Measurements from ENCODE around the gene NPAS3. TPM values are rescaled to one million over a fixed set of nuclear protein-coding genes. Genes with fewer than 3 reads are reported as not detected.

Gene NPAS3
- total RNA-seq, 2 experiments from 2014 or later, result not detected

- ChIA-PET CTCF (no interaction called here), POLR2A (no interaction called here)
- no peaks in the 10 kb centered on the region for H3K9me3 Mint-ChIP-seq
- H3K27ac Mint-ChIP-seq, result no peak overlapping the region
- no peak for DNase-seq
- H3K27me3 Mint-ChIP-seq, result peaks cover 1% of the 10 kb centered on the region
- H3K36me3 Mint-ChIP-seq, result no peaks in the 10 kb centered on the region
- intact Hi-C loops (cut with micrococcal nuclease), result no loop called here
- H3K4me3 Mint-ChIP-seq, result no peak overlapping the region
- no peaks in the 10 kb centered on the region for H3K4me1 Mint-ChIP-seq (ENCODE audit: low read depth)
These were observed 617.2 kb downstream of the NPAS3 start for GRCh38 chr14:33555710-33556350.

GRCh38 chr14:33556382-33557121 lies 617.9 kb downstream of the NPAS3 start:
- CTCF ChIA-PET, result no interaction called here
- POLR2A ChIA-PET, result no interaction called here
- Mint-ChIP-seq H3K4me1 (ENCODE audit: low read depth) (no peaks in the 10 kb centered on the region), H3K36me3 (no peaks in the 10 kb centered on the region), H3K27me3 (peaks cover 4% of the 10 kb centered on the region), H3K4me3 (no peak overlapping the region), H3K27ac (no peak overlapping the region), H3K9me3 (no peaks in the 10 kb centered on the region)
- DNase-seq, result no peak
- intact Hi-C loops (cut with micrococcal nuclease), result no loop called here

- Mint-ChIP-seq H3K4me1 (ENCODE audit: low read depth) (no peaks in the 10 kb centered on the region), H3K27me3 (peaks cover 3% of the 10 kb centered on the region), H3K4me3 (no peak overlapping the region), H3K9me3 (no peaks in the 10 kb centered on the region), H3K27ac (no peak overlapping the region), H3K36me3 (no peaks in the 10 kb centered on the region)
- POLR2A ChIA-PET, result no interaction called here
- intact Hi-C loops (cut with micrococcal nuclease), result no loop called here
- CTCF ChIA-PET, result no interaction called here
- no peak for DNase-seq
These were observed 622.2 kb downstream of the NPAS3 start for GRCh38 chr14:33560718-33561431.

GRCh38 chr14:33561488-33562175 lies 623.0 kb downstream of the NPAS3 start:
- intact Hi-C loops (cut with micrococcal nuclease), result no loop called here
- H3K27ac Mint-ChIP-seq, result no peak overlapping the region
- no peaks in the 10 kb centered on the region for H3K4me1 Mint-ChIP-seq (ENCODE audit: low read depth)
- DNase-seq, result no peak
- H3K27me3 Mint-ChIP-seq, result peaks cover 3% of the 10 kb centered on the region
- no peaks in the 10 kb centered on the region for H3K9me3 Mint-ChIP-seq
- no peaks in the 10 kb centered on the region for H3K36me3 Mint-ChIP-seq
- no peak overlapping the region for H3K4me3 Mint-ChIP-seq
- ChIA-PET POLR2A (no interaction called here), CTCF (no interaction called here)

- Mint-ChIP-seq H3K4me1 (ENCODE audit: low read depth) (no peaks in the 10 kb centered on the region), H3K27me3 (peaks cover 3% of the 10 kb centered on the region), H3K4me3 (no peak overlapping the region), H3K27ac (no peak overlapping the region), H3K36me3 (no peaks in the 10 kb centered on the region), H3K9me3 (no peaks in the 10 kb centered on the region)
- ChIA-PET POLR2A (no interaction called here), CTCF (no interaction called here)
- no peak for DNase-seq
- intact Hi-C loops (cut with micrococcal nuclease), result no loop called here
These were observed 624.7 kb downstream of the NPAS3 start for GRCh38 chr14:33563191-33563900.

GRCh38 chr14:33563901-33564197 lies 625.2 kb downstream of the NPAS3 start:
- DNase-seq, result no peak
- H3K9me3 Mint-ChIP-seq, result no peaks in the 10 kb centered on the region
- intact Hi-C loops (cut with micrococcal nuclease), result no loop called here
- H3K4me3 Mint-ChIP-seq, result no peak overlapping the region
- peaks cover 3% of the 10 kb centered on the region for H3K27me3 Mint-ChIP-seq
- no peak overlapping the region for H3K27ac Mint-ChIP-seq
- no peaks in the 10 kb centered on the region for H3K4me1 Mint-ChIP-seq (ENCODE audit: low read depth)
- ChIA-PET CTCF (no interaction called here), POLR2A (no interaction called here)
- no peaks in the 10 kb centered on the region for H3K36me3 Mint-ChIP-seq

- CTCF ChIA-PET, result no interaction called here
These were observed 626.3 kb downstream of the NPAS3 start for GRCh38 chr14:33564774-33565630.

GRCh38 chr14:33566082-33566481 lies 627.4 kb downstream of the NPAS3 start:
- H3K9me3 Mint-ChIP-seq, result no peaks in the 10 kb centered on the region
- ChIA-PET POLR2A (no interaction called here), CTCF (no interaction called here)
- H3K27me3 Mint-ChIP-seq, result peaks cover under 1% of the 10 kb centered on the region
- H3K27ac Mint-ChIP-seq, result no peak overlapping the region
- intact Hi-C loops (cut with micrococcal nuclease), result no loop called here
- no peak for DNase-seq
- H3K36me3 Mint-ChIP-seq, result no peaks in the 10 kb centered on the region
- no peaks in the 10 kb centered on the region for H3K4me1 Mint-ChIP-seq (ENCODE audit: low read depth)
- H3K4me3 Mint-ChIP-seq, result no peak overlapping the region

More at GRCh38 chr14:33564774-33565630, 626.3 kb downstream of the NPAS3 start:
- no peaks in the 10 kb centered on the region for H3K4me1 Mint-ChIP-seq (ENCODE audit: low read depth)
- H3K9me3 Mint-ChIP-seq, result no peaks in the 10 kb centered on the region
- DNase-seq, result no peak
- POLR2A ChIA-PET, result no interaction called here
- H3K36me3 Mint-ChIP-seq, result no peaks in the 10 kb centered on the region
- intact Hi-C loops (cut with micrococcal nuclease), result no loop called here
- no peak overlapping the region for H3K27ac Mint-ChIP-seq
- H3K4me3 Mint-ChIP-seq, result no peak overlapping the region
- H3K27me3 Mint-ChIP-seq, result peaks cover 3% of the 10 kb centered on the region

- DNase-seq, result no peak
- ChIA-PET CTCF (no interaction called here), POLR2A (no interaction called here)
- no peaks in the 10 kb centered on the region for H3K4me1 Mint-ChIP-seq (ENCODE audit: low read depth)
- H3K36me3 Mint-ChIP-seq, result no peaks in the 10 kb centered on the region
- H3K27ac Mint-ChIP-seq, result no peak overlapping the region
- H3K27me3 Mint-ChIP-seq, result no peaks in the 10 kb centered on the region
- no peak overlapping the region for H3K4me3 Mint-ChIP-seq
- intact Hi-C loops (cut with micrococcal nuclease), result no loop called here
- H3K9me3 Mint-ChIP-seq, result no peaks in the 10 kb centered on the region
These were observed 628.5 kb downstream of the NPAS3 start for GRCh38 chr14:33567023-33567728.

GRCh38 chr14:33567731-33568130 lies 629.1 kb downstream of the NPAS3 start:
- Mint-ChIP-seq H3K4me1 (ENCODE audit: low read depth) (no peaks in the 10 kb centered on the region), H3K27me3 (no peaks in the 10 kb centered on the region), H3K27ac (no peak overlapping the region), H3K4me3 (no peak overlapping the region), H3K36me3 (no peaks in the 10 kb centered on the region), H3K9me3 (no peaks in the 10 kb centered on the region)
- CTCF ChIA-PET, result no interaction called here
- no peak for DNase-seq
- intact Hi-C loops (cut with micrococcal nuclease), result no loop called here
- POLR2A ChIA-PET, result no interaction called here

GRCh38 chr14:33568935-33569579 lies 630.4 kb downstream of the NPAS3 start:
- Mint-ChIP-seq H3K36me3 (no peaks in the 10 kb centered on the region), H3K9me3 (no peaks in the 10 kb centered on the region), H3K27me3 (no peaks in the 10 kb centered on the region), H3K4me3 (no peak overlapping the region), H3K4me1 (ENCODE audit: low read depth) (no peaks in the 10 kb centered on the region), H3K27ac (no peak overlapping the region)
- no peak for DNase-seq
- intact Hi-C loops (cut with micrococcal nuclease), result no loop called here
- POLR2A ChIA-PET, result no interaction called here
- CTCF ChIA-PET, result no interaction called here

Data from activated CD4-positive, alpha-beta memory T cell treated with anti-CD3 and anti-CD28 coated beads for 36 hours (primary cell).